ENCODE data around the gene GABBR2. TPM values are rescaled to one million over a fixed set of nuclear protein-coding genes. Genes with fewer than 3 reads are reported as not detected.

GABBR2 gene
- total RNA-seq, 4 donors from 2014 or later = 0.17 to 0.26 TPM; not detected in 2

DNA sequence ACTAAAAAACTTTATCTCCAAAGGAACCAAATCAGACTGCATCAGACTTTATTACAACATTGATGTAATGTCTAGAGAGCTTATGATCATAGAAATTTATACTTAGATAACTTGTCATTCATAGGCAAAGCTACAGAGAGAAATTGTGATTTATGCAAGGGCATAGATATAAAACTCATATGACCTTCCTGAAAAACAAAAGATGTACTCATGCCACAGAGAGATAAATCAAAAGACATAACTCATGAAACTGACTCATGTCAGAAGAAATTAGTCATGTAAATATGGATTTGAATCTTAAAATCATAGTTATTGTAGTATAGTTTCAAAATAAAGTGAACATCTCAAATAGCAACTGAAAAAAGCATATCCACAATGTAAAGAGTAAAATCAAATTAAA, 186.2 kb downstream of the GABBR2 start:
- TF ChIP-seq EP300 (IDR thresholded peaks at IDR 0.05) = no peak
- TF ChIP-seq POLR2A (IDR thresholded peaks at IDR 0.05; ENCODE audit: low read depth) = no peak
- TF ChIP-seq, protein P1, sequence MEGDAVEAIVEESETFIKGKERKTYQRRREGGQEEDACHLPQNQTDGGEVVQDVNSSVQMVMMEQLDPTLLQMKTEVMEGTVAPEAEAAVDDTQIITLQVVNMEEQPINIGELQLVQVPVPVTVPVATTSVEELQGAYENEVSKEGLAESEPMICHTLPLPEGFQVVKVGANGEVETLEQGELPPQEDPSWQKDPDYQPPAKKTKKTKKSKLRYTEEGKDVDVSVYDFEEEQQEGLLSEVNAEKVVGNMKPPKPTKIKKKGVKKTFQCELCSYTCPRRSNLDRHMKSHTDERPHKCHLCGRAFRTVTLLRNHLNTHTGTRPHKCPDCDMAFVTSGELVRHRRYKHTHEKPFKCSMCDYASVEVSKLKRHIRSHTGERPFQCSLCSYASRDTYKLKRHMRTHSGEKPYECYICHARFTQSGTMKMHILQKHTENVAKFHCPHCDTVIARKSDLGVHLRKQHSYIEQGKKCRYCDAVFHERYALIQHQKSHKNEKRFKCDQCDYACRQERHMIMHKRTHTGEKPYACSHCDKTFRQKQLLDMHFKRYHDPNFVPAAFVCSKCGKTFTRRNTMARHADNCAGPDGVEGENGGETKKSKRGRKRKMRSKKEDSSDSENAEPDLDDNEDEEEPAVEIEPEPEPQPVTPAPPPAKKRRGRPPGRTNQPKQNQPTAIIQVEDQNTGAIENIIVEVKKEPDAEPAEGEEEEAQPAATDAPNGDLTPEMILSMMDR (IDR thresholded peaks at IDR 0.05) = no peak
- no peak for TF ChIP-seq POLR2AphosphoS5 (IDR thresholded peaks at IDR 0.05)

DNA sequence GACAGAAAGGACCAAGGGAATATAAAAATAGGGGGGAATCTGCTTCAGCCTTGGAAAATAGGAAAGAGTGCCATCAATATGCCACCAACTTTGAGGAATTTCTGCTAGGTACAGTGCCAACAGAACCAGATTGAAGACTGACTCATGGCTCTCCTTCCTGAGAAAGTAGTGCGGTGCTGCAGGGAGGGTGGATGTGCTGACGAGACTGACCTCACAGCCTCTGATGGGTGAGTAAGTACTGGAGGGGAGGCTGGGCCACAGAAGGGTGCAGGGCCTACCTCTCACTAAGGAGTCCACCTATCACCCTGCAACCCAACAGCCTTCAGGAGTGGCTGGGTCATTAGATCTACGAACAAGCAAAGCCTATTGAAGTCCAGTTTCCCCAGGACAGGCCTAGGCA, 187.6 kb downstream of the GABBR2 start:
- no peaks in the 10 kb centered on the region for H3K4me1 ChIP-seq
- H3K9me3 ChIP-seq = no peaks in the 10 kb centered on the region
- no peaks in the 10 kb centered on the region for H3K36me3 ChIP-seq
- peak; percentile 60 for DNase-seq (ENCODE audit: extremely low spot score)
- WGBS = 80% methylated on average over 3 of the region's 3 CpGs
- H3K27ac ChIP-seq (replicated peaks in 1 of 4) = no peak overlapping the region
- TF ChIP-seq EP300 (IDR thresholded peaks at IDR 0.05) (no peak), POLR2A (IDR thresholded peaks at IDR 0.05; ENCODE audit: low read depth) (no peak), POLR2AphosphoS5 (IDR thresholded peaks at IDR 0.05) (no peak)
- TF ChIP-seq, protein P1 (IDR thresholded peaks at IDR 0.05) = no peak
- intact Hi-C loops (cut with DNase I) = no loop called here
- no peak overlapping the region for H3K4me3 ChIP-seq
- peaks cover 0 to 4% (median 0%) of the 10 kb centered on the region in 4 donors for H3K27me3 ChIP-seq

More for the DNA sequence above, 186.2 kb downstream of the GABBR2 start:
- H3K27ac ChIP-seq (replicated peaks in 1 of 4) = no peak overlapping the region
- H3K9me3 ChIP-seq = no peaks in the 10 kb centered on the region
- H3K27me3 ChIP-seq = peaks cover 0 to 4% (median 0%) of the 10 kb centered on the region in 4 donors
- H3K4me1 ChIP-seq = no peaks in the 10 kb centered on the region
- intact Hi-C loops (cut with DNase I) = no loop called here
- no peak for DNase-seq (ENCODE audit: extremely low spot score)
- no peak overlapping the region for H3K4me3 ChIP-seq
- H3K36me3 ChIP-seq = no peaks in the 10 kb centered on the region

DNA sequence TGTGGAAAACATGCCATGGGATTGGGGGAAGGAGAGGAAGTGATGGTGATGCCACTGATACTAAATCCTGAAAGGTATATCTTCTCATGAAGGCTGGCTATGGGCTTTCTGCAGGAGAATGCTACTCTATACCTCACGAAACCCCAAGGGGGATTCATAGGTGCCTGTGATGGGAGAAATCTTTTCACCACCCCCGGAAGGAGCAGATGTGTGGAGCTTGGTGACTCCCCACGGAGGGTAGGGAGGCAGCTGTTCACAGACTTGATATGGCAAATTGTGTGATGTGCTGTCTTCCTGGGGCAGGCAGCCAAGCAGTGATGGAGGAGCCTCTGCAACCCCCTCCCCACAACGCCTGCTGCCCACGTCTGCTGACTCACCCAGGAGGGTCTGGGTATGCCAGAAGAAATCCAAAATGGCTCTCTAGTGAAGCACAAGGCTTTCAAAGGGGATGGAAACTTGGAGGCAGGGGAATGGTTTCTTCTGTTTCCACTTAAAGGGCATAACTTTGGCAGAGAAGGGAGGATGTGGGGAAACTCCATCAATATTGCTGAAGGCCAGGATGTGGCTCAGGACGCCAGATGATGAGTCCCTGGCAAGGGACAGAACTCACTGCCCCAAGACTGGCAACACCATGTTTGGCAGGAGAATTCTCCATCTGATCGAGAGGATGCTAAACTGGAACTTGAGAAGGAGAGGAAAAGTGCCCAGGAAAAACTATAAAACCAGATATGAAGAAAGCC, 188.3 kb downstream of the GABBR2 start:
- H3K4me1 ChIP-seq = no peaks in the 10 kb centered on the region
- 56% methylated on average over 5 of the region's 7 CpGs for WGBS
- H3K27me3 ChIP-seq = peaks cover 0 to 4% (median 0%) of the 10 kb centered on the region in 4 donors
- H3K27ac ChIP-seq (replicated peaks in 1 of 4) = no peak overlapping the region
- TF ChIP-seq, protein P1 (IDR thresholded peaks at IDR 0.05) = no peak
- H3K4me3 ChIP-seq = no peak overlapping the region
- no peaks in the 10 kb centered on the region for H3K36me3 ChIP-seq
- no peaks in the 10 kb centered on the region for H3K9me3 ChIP-seq
- intact Hi-C loops (cut with DNase I) = no loop called here
- peak; percentile 84 for DNase-seq (ENCODE audit: extremely low spot score)

DNA sequence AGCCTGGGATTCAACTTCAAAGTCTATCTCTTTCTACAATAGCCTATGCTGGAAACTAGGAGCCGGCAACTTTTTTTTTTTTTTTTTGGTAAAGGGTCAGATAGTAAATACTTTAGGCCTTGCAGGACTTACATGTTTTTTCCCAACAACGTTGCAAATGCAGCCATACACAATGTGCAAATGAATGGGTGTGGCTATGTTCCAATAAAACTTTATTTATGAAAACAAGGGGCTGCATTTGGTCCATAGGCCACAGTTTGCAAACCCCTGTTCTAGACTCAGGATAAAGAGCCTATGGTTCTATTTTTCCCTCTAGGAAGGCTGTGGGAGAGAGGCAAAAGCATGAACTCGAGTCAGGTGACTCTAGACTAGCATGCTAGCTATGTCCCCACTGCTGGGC, 189.1 kb downstream of the GABBR2 start:
- 75% methylated on average over 3 of the region's 3 CpGs for WGBS
- H3K4me1 ChIP-seq = no peaks in the 10 kb centered on the region
- intact Hi-C loops (cut with DNase I) = no loop called here
- no peak overlapping the region for H3K27ac ChIP-seq (replicated peaks in 1 of 4)
- TF ChIP-seq EP300 (IDR thresholded peaks at IDR 0.05) (no peak), POLR2AphosphoS5 (IDR thresholded peaks at IDR 0.05) (no peak), POLR2A (IDR thresholded peaks at IDR 0.05; ENCODE audit: low read depth) (no peak)
- TF ChIP-seq, protein P1 (IDR thresholded peaks at IDR 0.05) = no peak
- peaks cover 0 to 4% (median 0%) of the 10 kb centered on the region in 4 donors for H3K27me3 ChIP-seq
- no peaks in the 10 kb centered on the region for H3K9me3 ChIP-seq
- H3K4me3 ChIP-seq = no peak overlapping the region
- no peak for DNase-seq (ENCODE audit: extremely low spot score)
- H3K36me3 ChIP-seq = no peaks in the 10 kb centered on the region

DNA sequence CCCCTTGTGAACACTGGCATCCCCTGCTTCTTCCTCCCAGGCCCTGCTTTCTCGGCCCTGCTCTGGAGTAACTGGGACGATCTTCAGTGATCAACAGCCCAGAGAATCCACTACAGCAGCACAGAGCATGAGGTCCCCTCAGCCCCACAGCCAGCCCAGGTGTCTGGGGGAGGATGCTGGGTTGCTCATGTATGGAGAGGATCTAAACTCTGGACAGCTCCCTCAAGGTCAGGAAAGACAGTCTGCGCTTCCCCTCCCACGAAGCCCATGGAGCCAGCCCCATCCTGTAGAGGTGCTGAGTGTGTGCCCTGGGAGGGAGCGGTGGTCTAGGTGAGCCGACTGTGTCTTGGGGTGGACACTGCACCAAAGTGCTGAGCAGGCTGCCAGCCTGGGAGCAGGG, 190.2 kb downstream of the GABBR2 start:
- H3K9me3 ChIP-seq = no peaks in the 10 kb centered on the region
- DNase-seq (ENCODE audit: extremely low spot score) = peak; percentile 68
- intact Hi-C loops (cut with DNase I) = no loop called here
- no peaks in the 10 kb centered on the region for H3K36me3 ChIP-seq
- H3K4me1 ChIP-seq = no peaks in the 10 kb centered on the region
- TF ChIP-seq POLR2A (IDR thresholded peaks at IDR 0.05; ENCODE audit: low read depth) (no peak), EP300 (IDR thresholded peaks at IDR 0.05) (no peak)
- WGBS = 86% methylated on average over 6 of the region's 6 CpGs
- H3K27me3 ChIP-seq = peaks cover 0 to 3% (median 0%) of the 10 kb centered on the region in 4 donors
- no peak overlapping the region for H3K4me3 ChIP-seq
- H3K27ac ChIP-seq (replicated peaks in 1 of 4) = no peak overlapping the region
